GM18505 (cell line): Measurements from ENCODE around the gene ATP13A4.

Experiments
- ATAC-seq: cut with Tn5 transposase; IDR thresholded peaks from one replicate; pipeline ENCODE4 v1.9.1; 2021; ENCODE audit not compliant: unreplicated experiment
- POLR2A ChIP-seq: IDR thresholded peaks from 4 replicates; pipeline ENCODE4 v1.6.1; 2011; ENCODE audit warnings: borderline replicate concordance; ENCODE audit not compliant: insufficient read depth, insufficient read length; ENCODE audit errors: extremely low read depth

Gene ATP13A4

DNA sequence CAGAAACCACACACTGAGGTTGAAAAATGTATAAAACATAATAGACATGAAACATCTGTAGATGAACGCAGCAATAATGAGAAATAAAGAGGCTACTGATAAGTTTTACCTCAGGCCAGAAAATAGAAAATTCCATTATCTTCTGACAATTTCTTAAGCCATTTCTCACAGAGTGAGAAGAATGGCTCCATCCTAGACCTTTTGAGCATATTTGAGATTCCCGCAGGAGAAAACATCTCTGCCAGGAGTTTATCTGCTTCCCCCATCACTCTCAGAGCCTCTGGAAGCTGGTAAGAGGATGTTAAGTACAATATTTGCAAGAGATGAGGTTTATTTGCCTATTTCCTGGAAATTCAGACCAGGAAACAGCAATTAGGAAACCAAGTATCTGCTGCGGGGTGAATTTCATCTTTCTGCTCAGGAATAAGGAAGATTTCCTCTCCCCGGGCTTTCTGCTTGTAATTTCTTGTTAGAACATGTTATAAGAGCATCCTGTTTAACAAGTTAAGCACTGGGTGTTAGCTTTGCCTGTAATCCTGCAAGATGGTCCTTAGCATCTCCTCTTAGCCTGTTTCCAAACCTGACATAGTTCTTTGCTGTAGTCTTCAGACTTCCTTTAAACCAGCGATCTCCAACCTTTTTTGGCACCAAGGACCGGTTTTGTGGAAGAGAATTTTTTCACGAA lies 54.8 kb downstream of the ATP13A4 start:
- no peak for ATAC-seq

DNA sequence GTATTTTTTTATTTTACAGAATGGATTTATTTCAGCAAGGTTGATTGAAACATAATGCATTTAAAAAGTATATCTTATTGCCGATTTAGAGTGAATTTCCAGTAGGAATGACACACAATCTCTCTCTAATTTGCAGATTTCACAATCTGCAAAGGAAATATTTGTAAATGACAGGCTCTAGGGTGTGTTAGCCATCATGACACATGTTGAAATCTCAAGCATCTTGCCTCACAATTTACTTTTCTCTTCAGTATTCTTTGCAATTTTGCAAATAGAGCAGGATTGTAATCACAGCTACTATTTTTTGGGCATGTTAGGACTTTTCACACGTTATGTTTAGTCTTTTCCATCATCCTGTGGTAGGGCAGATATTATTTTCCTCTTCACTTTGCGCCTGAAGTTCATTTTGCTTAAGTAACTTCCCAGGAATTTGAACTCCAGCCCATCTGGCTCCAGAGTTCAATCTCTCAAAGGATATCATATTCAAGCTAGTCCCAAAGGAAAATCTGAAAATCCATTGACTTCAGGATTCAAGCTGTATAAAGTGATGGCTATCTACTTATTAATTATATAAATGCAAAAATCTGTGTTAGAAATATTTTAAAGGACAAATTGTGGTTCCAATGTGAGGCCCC lies 55.4 kb downstream of the ATP13A4 start:
- ATAC-seq: no peak
- TF ChIP-seq POLR2A: no peak

More for the DNA sequence above, 54.8 kb downstream of the ATP13A4 start:
- TF ChIP-seq POLR2A: no peak

GRCh38 chr3:193498215-193498614 lies 56.5 kb downstream of the ATP13A4 start:
- TF ChIP-seq POLR2A: no peak
- no peak for ATAC-seq

GRCh38 chr3:193496658-193497057 lies 58.0 kb downstream of the ATP13A4 start:
- no peak for TF ChIP-seq POLR2A

GRCh38 chr3:193491026-193491425 lies 63.7 kb downstream of the ATP13A4 start:
- ATAC-seq: no peak
- no peak for TF ChIP-seq POLR2A

More at GRCh38 chr3:193496658-193497057, 58.0 kb downstream of the ATP13A4 start:
- no peak for ATAC-seq

GRCh38 chr3:193490580-193490979 lies 64.1 kb downstream of the ATP13A4 start:
- no peak for TF ChIP-seq POLR2A
- no peak for ATAC-seq

GRCh38 chr3:193489949-193490348 lies 64.7 kb downstream of the ATP13A4 start:
- ATAC-seq: no peak
- TF ChIP-seq POLR2A: no peak

GRCh38 chr3:193488741-193489140 lies 66.0 kb downstream of the ATP13A4 start:
- ATAC-seq: no peak
- no peak for TF ChIP-seq POLR2A

DNA sequence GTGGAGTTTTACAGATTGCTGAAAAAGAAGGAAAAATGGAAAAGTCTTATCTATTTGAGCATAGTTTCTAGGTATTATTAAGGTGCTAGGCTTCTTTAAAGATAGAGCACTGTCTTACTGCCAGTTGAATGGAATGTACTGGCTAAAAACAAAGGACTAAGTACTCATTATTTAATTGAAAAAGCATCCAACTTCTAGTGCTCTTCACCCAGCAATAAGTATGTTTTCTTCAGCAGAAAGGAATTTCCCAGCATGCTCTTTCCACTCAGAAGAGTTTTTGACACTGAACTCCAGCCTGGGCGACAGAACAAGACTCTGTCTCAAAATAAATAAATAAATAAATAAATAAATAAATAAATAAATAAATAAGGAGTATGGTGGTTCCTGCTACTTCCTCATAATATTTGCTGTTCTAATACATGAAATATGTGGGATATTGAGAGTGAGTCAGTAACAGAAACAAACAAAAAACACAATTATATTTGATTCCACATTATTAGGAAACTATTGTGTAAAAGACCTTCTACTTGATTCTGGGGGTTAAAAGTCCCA lies 70.6 kb downstream of the ATP13A4 start:
- TF ChIP-seq POLR2A: no peak
- ATAC-seq: no peak

DNA sequence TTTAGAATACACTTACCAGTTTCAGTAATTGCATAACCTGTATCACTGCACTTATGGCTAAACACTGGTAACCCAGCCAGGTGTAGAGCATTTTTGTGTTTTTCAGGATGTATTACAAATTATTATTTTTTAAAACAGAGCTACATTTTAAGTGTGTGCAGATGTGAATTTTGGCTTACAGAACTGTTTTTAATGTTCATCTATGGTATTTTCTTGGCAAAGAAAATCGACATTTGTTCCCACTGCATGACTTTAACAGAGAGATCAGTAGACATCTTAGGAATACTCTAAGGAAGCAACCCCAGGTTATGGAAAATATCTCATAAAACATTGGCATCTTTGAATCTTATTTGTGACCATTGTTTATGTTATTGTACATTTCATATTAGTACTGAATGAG lies 73.3 kb downstream of the ATP13A4 start:
- no peak for ATAC-seq
- TF ChIP-seq POLR2A: no peak

DNA sequence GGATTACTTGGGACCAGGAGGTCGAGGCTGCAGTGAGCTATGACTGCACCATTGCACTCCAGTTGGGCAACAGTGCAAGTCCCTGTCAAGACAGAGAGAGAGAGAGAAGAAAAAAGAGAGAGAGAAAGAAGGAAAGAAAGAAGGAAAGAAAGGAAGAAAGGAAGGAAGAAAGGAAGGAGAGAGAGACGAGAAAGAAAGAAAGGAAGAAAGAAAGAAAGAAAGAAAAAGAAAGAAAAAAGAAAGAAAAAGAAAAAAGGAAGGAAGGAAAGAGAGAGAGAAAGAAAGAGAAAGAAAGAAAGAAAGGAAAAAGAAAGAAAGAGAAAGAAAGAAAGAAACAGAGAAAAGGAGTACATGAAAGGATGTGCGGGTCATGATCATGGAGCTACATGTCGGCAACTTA lies 80.2 kb downstream of the ATP13A4 start:
- TF ChIP-seq POLR2A: no peak
- no peak for ATAC-seq

GRCh38 chr3:193470710-193471109 lies 84.0 kb downstream of the ATP13A4 start:
- no peak for TF ChIP-seq POLR2A
- no peak for ATAC-seq

DNA sequence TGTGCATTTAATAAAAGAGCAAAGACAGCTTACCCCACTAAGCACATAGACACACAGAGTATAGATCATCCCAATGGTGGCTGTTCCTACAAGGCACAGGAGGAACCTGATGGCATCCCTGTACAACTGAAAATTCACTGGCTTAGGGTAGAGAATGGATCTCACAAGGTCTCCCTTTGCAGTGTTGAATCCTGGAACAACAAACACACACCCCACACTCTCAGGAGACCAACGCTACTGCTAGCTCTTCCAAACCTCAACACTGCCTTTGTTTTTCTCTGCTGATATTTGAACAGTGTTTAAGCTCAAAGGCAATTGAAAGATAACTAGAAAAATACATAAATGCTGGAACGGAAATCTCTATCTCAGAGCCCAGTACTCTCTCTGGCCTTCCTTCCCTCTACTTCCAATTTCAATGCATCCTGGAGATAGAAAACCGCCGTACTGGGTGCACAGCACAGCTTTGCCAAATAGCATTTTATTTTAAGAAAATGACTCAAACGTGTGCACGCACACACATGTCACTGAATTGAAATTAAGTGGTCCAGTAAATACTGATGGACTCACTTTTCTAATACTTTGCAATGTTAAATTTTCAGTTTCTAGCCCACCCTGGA lies 88.6 kb downstream of the ATP13A4 start:
- TF ChIP-seq POLR2A: no peak
- ATAC-seq: no peak

DNA sequence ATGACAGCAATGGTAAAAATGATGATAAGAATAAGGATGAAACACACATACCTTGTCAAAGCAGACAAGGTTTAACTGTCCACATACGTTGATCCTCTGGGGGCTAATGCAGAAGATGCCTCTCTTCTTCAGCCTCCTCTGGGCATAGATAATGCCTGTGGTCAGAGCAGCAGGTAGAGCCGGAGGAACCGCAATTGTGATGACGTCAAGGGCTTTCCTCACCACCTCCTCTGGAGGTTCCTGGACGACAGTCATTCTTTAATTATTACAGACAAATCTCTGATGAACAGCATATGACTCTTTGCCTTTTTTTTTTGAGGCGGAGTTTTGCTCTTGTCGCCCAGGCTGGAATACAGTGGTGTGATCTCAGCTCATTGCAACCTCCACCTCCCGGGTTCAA lies 89.8 kb downstream of the ATP13A4 start:
- no peak for ATAC-seq
- TF ChIP-seq POLR2A: no peak
